Smooth muscle cell (in vitro differentiated cells): ENCODE measurements around the gene TLCD3B. TPM values are rescaled to one million over a fixed set of nuclear protein-coding genes. Genes with fewer than 3 reads are reported as not detected.
"Not testable (repeated sequence)": the region's sequence is repeated elsewhere in the genome, so short reads cannot be mapped to it uniquely, and the experiment has no call there.

ENCODE experiments used
- DNase-seq: peaks from one replicate; lab custom pipeline; 2025; ENCODE audit not compliant: unreplicated experiment; lab: John Stamatoyannopoulos, UW
- H2AFZ ChIP-seq: fragments of 200-600 bp; sonication (generic); 2 replicates; pipeline ENCODE4 v1.6.0; 2016; ENCODE audit warnings: antibody characterized with exemption, low read depth, mild to moderate bottlenecking
- H3F3A ChIP-seq: fragments of 200-600 bp; sonication (generic); 2 replicates; pipeline ENCODE4 v1.6.0; 2017; ENCODE audit warnings: antibody characterized with exemption, low read depth
- H3K27ac ChIP-seq: fragments of 200-600 bp; sonication (generic); 2 replicates; pipeline ENCODE4 v1.5.1; 2016; ENCODE audit warnings: low read depth, mild to moderate bottlenecking
- H3K27me3 ChIP-seq: fragments of 200-600 bp; sonication (generic); 2 replicates; pipeline ENCODE4 v1.6.1; 2016; ENCODE audit warnings: low read depth, mild to moderate bottlenecking
- H3K36me3 ChIP-seq: fragments of 200-600 bp; sonication (generic); 2 replicates; pipeline ENCODE4 v1.5.1; 2016; ENCODE audit warnings: low read depth
- H3K4me1 ChIP-seq: fragments of 200-600 bp; sonication (generic); 2 replicates; pipeline ENCODE4 v1.5.1; 2016; ENCODE audit warnings: low read depth
- H3K4me2 ChIP-seq: fragments of 200-600 bp; sonication (generic); 2 replicates; pipeline ENCODE4 v1.6.0; 2016; ENCODE audit warnings: mild to moderate bottlenecking
- H3K4me3 ChIP-seq: fragments of 200-600 bp; sonication (generic); 2 replicates; pipeline ENCODE4 v1.5.1; 2016; ENCODE audit warnings: mild to moderate bottlenecking
- H3K79me2 ChIP-seq: fragments of 200-600 bp; sonication (generic); 2 replicates; pipeline ENCODE4 v1.6.0; 2016; ENCODE audit warnings: low read depth, mild to moderate bottlenecking
- H3K9ac ChIP-seq: fragments of 200-600 bp; sonication (generic); 2 replicates; pipeline ENCODE4 v1.6.0; 2016; ENCODE audit warnings: low read depth
- H3K9me3 ChIP-seq: fragments of 200-600 bp; sonication (generic); replicated peaks from 2 replicates; pipeline ENCODE4 v1.5.1; 2016; ENCODE audit warnings: low read depth
- H4K20me1 ChIP-seq: fragments of 200-600 bp; sonication (generic); 2 replicates; pipeline ENCODE4 v1.6.0; 2016; ENCODE audit warnings: low read depth
- CTCF ChIP-seq: fragments of 200-600 bp; sonication (generic); IDR thresholded peaks from 2 replicates; pipeline ENCODE4 v1.5.1; 2017; ENCODE audit warnings: borderline replicate concordance, mild to moderate bottlenecking, antibody characterized with exemption; ENCODE audit not compliant: insufficient read depth, poor library complexity, severe bottlenecking
- WGBS: methylation state at CpG from one replicate; pipeline ENCODE4 v1.1.7; 2016; ENCODE audit warnings: low lambda C conversion rate; 5-methylcytosine and 5-hydroxymethylcytosine counted together
- polyA plus RNA-seq: library from polyadenylated mRNA; unstranded; fragments of >200 nt; fragmentation: Nextera tagmentation; extraction: Ambion mirVana; gene quantifications from 2 replicates; pipeline ENCODE4 v1.2.1, GENCODE V29; 2016
- total RNA-seq: library from RNA; depleted of rRNA; stranded (reverse); fragments of >200 nt; gene quantifications from 2 replicates; pipeline ENCODE4 v1.2.3, GENCODE V29; 2014

TLCD3B gene
- total and polyA plus RNA-seq, 2 experiments from 2014 or later: 0.45 to 0.48 TPM

GRCh38 chr16:30046178-30046577 is 15.1 kb upstream of the TLCD3B start:
- Histone ChIP-seq H3K27ac (no peak overlapping the region), H3K27me3 (no peaks in the 10 kb centered on the region), H2AFZ (no peak overlapping the region), H3K9me3 (no peaks in the 10 kb centered on the region), H3F3A (peaks cover 3% of the 10 kb centered on the region), H3K9ac (no peak overlapping the region), H3K4me2 (no peak overlapping the region), H3K4me3 (no peak overlapping the region), H3K36me3 (no peaks in the 10 kb centered on the region), H3K4me1 (no peaks in the 10 kb centered on the region), H4K20me1 (no peaks in the 10 kb centered on the region), H3K79me2 (no peaks in the 10 kb centered on the region)
- WGBS: 81% methylated on average over 8 of the region's 8 CpGs
- DNase-seq: no peak
- no peak for TF ChIP-seq CTCF

- Histone ChIP-seq H3K27me3 (peaks cover 8% of the 10 kb centered on the region), H3K9ac (no peak overlapping the region), H3K27ac (no peak overlapping the region), H3F3A (no peaks in the 10 kb centered on the region), H3K4me3 (no peak overlapping the region), H2AFZ (no peak overlapping the region), H3K79me2 (no peaks in the 10 kb centered on the region), H3K36me3 (no peaks in the 10 kb centered on the region), H4K20me1 (no peaks in the 10 kb centered on the region), H3K9me3 (no peaks in the 10 kb centered on the region), H3K4me1 (no peaks in the 10 kb centered on the region), H3K4me2 (no peak overlapping the region)
- TF ChIP-seq CTCF: peak; percentile 62
- WGBS: 50% methylated on average over 5 of the region's 5 CpGs
- no peak for DNase-seq
These were observed 10.8 kb upstream of the TLCD3B start for GRCh38 chr16:30041841-30042240.

GRCh38 chr16:30040690-30041089 is 9.6 kb upstream of the TLCD3B start:
- not testable (repeated sequence) for H3K79me2 ChIP-seq, DNase-seq, H3K27ac ChIP-seq, H3F3A ChIP-seq, H3K4me3 ChIP-seq, H3K4me1 ChIP-seq, H3K9ac ChIP-seq, H3K4me2 ChIP-seq, H3K27me3 ChIP-seq, H2AFZ ChIP-seq, H3K9me3 ChIP-seq, H4K20me1 ChIP-seq, H3K36me3 ChIP-seq
- WGBS: 91% methylated on average over 5 of the region's 5 CpGs

- no peaks in the 10 kb centered on the region for H3K4me1 ChIP-seq
- no peaks in the 10 kb centered on the region for H3K9me3 ChIP-seq
- H4K20me1 ChIP-seq: no peaks in the 10 kb centered on the region
- H3K4me3 ChIP-seq: no peak overlapping the region
- WGBS: 87% methylated on average over 5 of the region's 5 CpGs
- no peak overlapping the region for H3K27ac ChIP-seq
- H3K9ac ChIP-seq: no peak overlapping the region
- no peak overlapping the region for H2AFZ ChIP-seq
- DNase-seq: no peak
- no peak overlapping the region for H3K4me2 ChIP-seq
- no peak for TF ChIP-seq CTCF
- peaks cover 11% of the 10 kb centered on the region for H3K27me3 ChIP-seq
- no peaks in the 10 kb centered on the region for H3K36me3 ChIP-seq
- H3K79me2 ChIP-seq: no peaks in the 10 kb centered on the region
- no peaks in the 10 kb centered on the region for H3F3A ChIP-seq
These were observed 9.2 kb upstream of the TLCD3B start for GRCh38 chr16:30040221-30040620.
